Endothelial cell of umbilical vein (primary cell): ENCODE data around the gene KTN1. TPM values are rescaled to one million over a fixed set of nuclear protein-coding genes. Genes with fewer than 3 reads are reported as not detected.

ENCODE experiments used
- BruUV-seq: library from RNA; stranded (reverse); fragments of 400-500 nt; replicated peaks from 2 replicates; lab custom pipeline; 2021; lab: Mats Ljungman, UMichigan
- CTCF ChIA-PET: fragments of 300-600, 350-600 bp; sonication (Branson Sonifier 250); formaldehyde crosslinking; loops from one replicate; lab custom pipeline; 2021; ENCODE audit warnings: antibody characterized with exemption, inconsistent platforms; lab: Charles Lee
- POLR2A ChIA-PET: fragments of 300-600, 350-600 bp; sonication (Branson Sonifier 250); formaldehyde crosslinking; loops from one replicate; lab custom pipeline; 2021; ENCODE audit warnings: antibody characterized with exemption, inconsistent platforms; lab: Charles Lee
- DNase-seq: peaks from one replicate; pipeline ENCODE4 v3.0.0-alpha.2; 2011; ENCODE audit warnings: low read depth, low spot score
- FAIRE-seq: peaks from 2 replicates; lab custom pipeline; 2011; peaks lifted over from hg19 to GRCh38; lab: Jason Lieb, UNC
- H2AFZ ChIP-seq: 2 replicates; pipeline ENCODE4 v1.6.0; 2012; ENCODE audit warnings: low read depth, low read length, control low read depth, inconsistent platforms
- H3K27ac ChIP-seq: 2 replicates; pipeline ENCODE4 v1.5.1; 2011; ENCODE audit warnings: low read depth, mild to moderate bottlenecking, control low read depth, low read length, moderate library complexity; ENCODE audit not compliant: insufficient read depth
- H3K27me3 ChIP-seq, 2 experiments: 2 replicates each; pipeline versions ENCODE4 v1.6.0 to v1.6.1; 2011; ENCODE audit warnings: low read length in 2 of 2, mixed read lengths in 1 of 2; ENCODE audit not compliant: control insufficient read depth in 2 of 2, insufficient read depth in 2 of 2
- H3K36me3 ChIP-seq, 2 experiments: 2 replicates in 1 of 2; 3 replicates in 1 of 2; pipeline ENCODE4 v1.5.1; 2011; ENCODE audit warnings: low read length in 2 of 2, mild to moderate bottlenecking in 1 of 2, moderate library complexity in 1 of 2; ENCODE audit not compliant: control insufficient read depth in 2 of 2, insufficient read depth in 2 of 2; ENCODE audit errors: extremely low read depth in 1 of 2
- H3K4me1 ChIP-seq: 3 replicates; pipeline ENCODE4 v1.5.1; 2011; ENCODE audit warnings: mild to moderate bottlenecking, low read length; ENCODE audit not compliant: control insufficient read depth, insufficient read depth; ENCODE audit errors: extremely low read depth
- H3K4me2 ChIP-seq: 2 replicates; pipeline ENCODE4 v1.6.1; 2011; ENCODE audit warnings: low read length, control low read depth, mixed read lengths; ENCODE audit not compliant: insufficient read depth
- H3K4me3 ChIP-seq, 3 experiments: fragments of 200-600 bp in 1 of 3; sonication (generic), shearing (Covaris generic) in 1 of 3; replicated peaks in 1 of 3; 2 replicates each; pipeline ENCODE4 v1.5.1; 2011 to 2016; ENCODE audit warnings: control low read depth in 3 of 3, low read length in 3 of 3, mild to moderate bottlenecking in 2 of 3, inconsistent platforms in 1 of 3, low read depth in 1 of 3, moderate library complexity in 1 of 3; ENCODE audit not compliant: insufficient read depth in 1 of 3
- H3K79me2 ChIP-seq: 2 replicates; pipeline ENCODE4 v1.6.0; 2012; ENCODE audit warnings: low read length, inconsistent platforms; ENCODE audit not compliant: control insufficient read depth, insufficient read depth
- H3K9ac ChIP-seq: replicated peaks from 2 replicates; pipeline ENCODE3; 2011; ENCODE audit warnings: low read length, control low read depth; ENCODE audit not compliant: insufficient read depth; ENCODE audit errors: extremely low read depth
- H3K9me1 ChIP-seq: replicated peaks from 3 replicates; pipeline ENCODE4 v1.6.0; 2011; ENCODE audit warnings: mild to moderate bottlenecking, low read length; ENCODE audit not compliant: control insufficient read depth, insufficient read depth; ENCODE audit errors: extremely low read depth
- H3K9me3 ChIP-seq: replicated peaks from 2 replicates; pipeline ENCODE4 v1.5.1; 2012; ENCODE audit warnings: low read length, inconsistent platforms; ENCODE audit not compliant: control insufficient read depth, insufficient read depth
- H4K20me1 ChIP-seq: replicated peaks from 2 replicates; pipeline ENCODE3; 2011; ENCODE audit warnings: mild to moderate bottlenecking, low read length; ENCODE audit not compliant: control insufficient read depth, insufficient read depth; ENCODE audit errors: extremely low read depth
- EZH2 ChIP-seq: IDR thresholded peaks from 2 replicates; pipeline ENCODE4 v1.6.1; 2012; ENCODE audit warnings: borderline replicate concordance, low read depth, mild to moderate bottlenecking, moderate library complexity, low read length, inconsistent platforms; ENCODE audit not compliant: severe bottlenecking
- FOS ChIP-seq: IDR thresholded peaks from 2 replicates; pipeline ENCODE4 v1.6.1; 2011; ENCODE audit warnings: mild to moderate bottlenecking, low read length, moderate library complexity, borderline replicate concordance; ENCODE audit not compliant: insufficient read depth
- GATA2 ChIP-seq: IDR thresholded peaks from 2 replicates; pipeline ENCODE4 v1.7.0; 2011; ENCODE audit warnings: low read depth, mild to moderate bottlenecking, moderate library complexity, mixed read lengths, low read length; ENCODE audit not compliant: insufficient read length, insufficient read depth
- JUN ChIP-seq: IDR thresholded peaks from 2 replicates; pipeline ENCODE4 v1.6.1; 2011; ENCODE audit warnings: borderline replicate concordance, low read depth; ENCODE audit not compliant: insufficient read length, insufficient read depth
- MYC ChIP-seq: IDR thresholded peaks from one replicate; pipeline ENCODE4 v1.6.1; 2011; ENCODE audit warnings: mild to moderate bottlenecking, low read depth, low read length
- POLR2A ChIP-seq: IDR thresholded peaks from 2 replicates; pipeline ENCODE4 v1.6.1; 2012; ENCODE audit warnings: low read depth, mild to moderate bottlenecking, control low read depth, low read length
- POLR2AphosphoS5 ChIP-seq: IDR thresholded peaks from 2 replicates; pipeline ENCODE4 v1.6.1; 2012; ENCODE audit warnings: low read depth, mild to moderate bottlenecking, control low read depth, low read length, moderate library complexity; ENCODE audit not compliant: insufficient read depth
- dilution Hi-C: fragments of 300-500 bp; cut with MboI; formaldehyde crosslinking; loops from one replicate; pipeline ENCODE4 v1.15.0; 2019; ENCODE audit warnings: low sequenced_read_pairs; ENCODE audit not compliant: extremely low pct_ligation_motif_present
- intact Hi-C: fragments of 100-400 bp; cut with micrococcal nuclease; formaldehyde crosslinking; loops from one replicate; pipeline ENCODE4 v1.10.0; 2022
- polyA plus RNA-seq, 4 experiments: library from polyadenylated mRNA; depleted of rRNA in 3 of 4; stranded (reverse) in 3 of 4; unstranded in 1 of 4; fragments of >200 nt; gene quantifications; 2 replicates each; pipeline versions ENCODE4 v1.2.1 to v1.2.3, GENCODE V29; 2011 to 2012; ENCODE audit warnings: missing spikeins in 1 of 4
- total RNA-seq: library from RNA; stranded (reverse); gene quantifications from 2 replicates; pipeline ENCODE4 v1.2.3, GENCODE V29; 2021
- TF ChIP-seq, protein P1 (sequence below): IDR thresholded peaks from 2 replicates; pipeline ENCODE4 v1.6.1; 2011; ENCODE audit not compliant: insufficient read depth, insufficient read length
- TF ChIP-seq, protein P2 (sequence below), 2 donors: IDR thresholded peaks; 1 replicate in 1 of 2; 2 replicates in 1 of 2; pipeline ENCODE4 v1.5.1; 2011; ENCODE audit warnings: low read length in 2 of 2, mild to moderate bottlenecking in 2 of 2, moderate library complexity in 2 of 2, control low read depth in 1 of 2, inconsistent platforms in 1 of 2, low read depth in 1 of 2; ENCODE audit not compliant: insufficient read depth in 1 of 2; ENCODE audit errors: extremely low read depth in 1 of 2

KTN1 gene
- total and polyA plus RNA-seq, 2 donors (not counting 3 experiments of a cell fraction or from before 2014, with no cell fraction given) = 33.2 to 148 TPM

DNA sequence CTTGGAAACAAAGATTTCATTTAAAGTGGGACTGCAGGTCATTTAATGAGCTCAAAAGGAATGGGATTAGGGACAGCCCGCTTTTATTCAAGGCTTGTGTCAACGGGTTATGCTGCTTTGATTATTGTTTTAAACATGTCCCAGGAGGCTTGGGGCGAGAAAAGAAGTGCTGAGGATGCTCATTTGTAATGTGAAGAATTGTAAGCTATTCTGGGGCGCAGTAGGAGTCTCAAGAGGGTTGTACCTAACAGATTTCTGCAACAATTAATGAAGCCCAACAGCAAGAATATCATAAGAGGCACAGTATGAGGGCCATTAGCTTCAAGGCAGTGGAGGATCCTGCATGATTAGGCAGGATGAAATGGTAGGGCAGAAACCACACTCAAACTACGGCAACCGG is 122.5 kb downstream of the KTN1 start:
- ChIA-PET POLR2A (interaction anchor here (0.7 kb wide), 1 partner anchor 88 kb away, joined by 3 read pairs; no protein-coding TSS in a partner anchor), CTCF (interaction anchor here (1.4 kb wide), 3 partner anchors 29 to 772 kb away, joined by 3 to 5 read pairs (median 4); no protein-coding TSS in a partner anchor)
- Histone ChIP-seq H3K4me2 (no peak overlapping the region), H2AFZ (no peak overlapping the region), H3K9me1 (no peaks in the 10 kb centered on the region), H3K27me3 (no peaks in the 10 kb centered on the region), H3K9me3 (no peaks in the 10 kb centered on the region), H3K36me3 (no peaks in the 10 kb centered on the region), H3K79me2 (no peaks in the 10 kb centered on the region), H3K9ac (no peak overlapping the region), H3K27ac (no peak overlapping the region), H4K20me1 (no peaks in the 10 kb centered on the region), H3K4me3 (no peak overlapping the region), H3K4me1 (peaks cover 4% of the 10 kb centered on the region)
- BruUV-seq = no TSS peak
- TF ChIP-seq, protein P1, sequence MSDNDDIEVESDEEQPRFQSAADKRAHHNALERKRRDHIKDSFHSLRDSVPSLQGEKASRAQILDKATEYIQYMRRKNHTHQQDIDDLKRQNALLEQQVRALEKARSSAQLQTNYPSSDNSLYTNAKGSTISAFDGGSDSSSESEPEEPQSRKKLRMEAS = no peak
- no peak for TF ChIP-seq GATA2
- TF ChIP-seq POLR2A = no peak
- TF ChIP-seq, protein P2, sequence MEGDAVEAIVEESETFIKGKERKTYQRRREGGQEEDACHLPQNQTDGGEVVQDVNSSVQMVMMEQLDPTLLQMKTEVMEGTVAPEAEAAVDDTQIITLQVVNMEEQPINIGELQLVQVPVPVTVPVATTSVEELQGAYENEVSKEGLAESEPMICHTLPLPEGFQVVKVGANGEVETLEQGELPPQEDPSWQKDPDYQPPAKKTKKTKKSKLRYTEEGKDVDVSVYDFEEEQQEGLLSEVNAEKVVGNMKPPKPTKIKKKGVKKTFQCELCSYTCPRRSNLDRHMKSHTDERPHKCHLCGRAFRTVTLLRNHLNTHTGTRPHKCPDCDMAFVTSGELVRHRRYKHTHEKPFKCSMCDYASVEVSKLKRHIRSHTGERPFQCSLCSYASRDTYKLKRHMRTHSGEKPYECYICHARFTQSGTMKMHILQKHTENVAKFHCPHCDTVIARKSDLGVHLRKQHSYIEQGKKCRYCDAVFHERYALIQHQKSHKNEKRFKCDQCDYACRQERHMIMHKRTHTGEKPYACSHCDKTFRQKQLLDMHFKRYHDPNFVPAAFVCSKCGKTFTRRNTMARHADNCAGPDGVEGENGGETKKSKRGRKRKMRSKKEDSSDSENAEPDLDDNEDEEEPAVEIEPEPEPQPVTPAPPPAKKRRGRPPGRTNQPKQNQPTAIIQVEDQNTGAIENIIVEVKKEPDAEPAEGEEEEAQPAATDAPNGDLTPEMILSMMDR (IDR thresholded peaks at IDR 0.05; ENCODE audit: extremely low read depth in 1 of 2, insufficient read depth in 1 of 2, low read depth in 1 of 2, low read length in 2 of 2) = no peak
- no peak for TF ChIP-seq MYC
- no peak for TF ChIP-seq FOS
- TF ChIP-seq JUN = no peak
- no peak for TF ChIP-seq EZH2
- no peak for TF ChIP-seq POLR2AphosphoS5
- intact Hi-C loops (no loop called here), dilution Hi-C loops (loop anchor here (10.0 kb wide), 1 partner anchor 772 kb away; no protein-coding TSS in a partner anchor)
- FAIRE-seq (no peak), DNase-seq (no peak)
